Measurements from ENCODE around the gene GPC6.
A peak's percentile ranks its signal among the peaks of the same experiment; 100 is the strongest.

The GPC6 gene

DNA sequence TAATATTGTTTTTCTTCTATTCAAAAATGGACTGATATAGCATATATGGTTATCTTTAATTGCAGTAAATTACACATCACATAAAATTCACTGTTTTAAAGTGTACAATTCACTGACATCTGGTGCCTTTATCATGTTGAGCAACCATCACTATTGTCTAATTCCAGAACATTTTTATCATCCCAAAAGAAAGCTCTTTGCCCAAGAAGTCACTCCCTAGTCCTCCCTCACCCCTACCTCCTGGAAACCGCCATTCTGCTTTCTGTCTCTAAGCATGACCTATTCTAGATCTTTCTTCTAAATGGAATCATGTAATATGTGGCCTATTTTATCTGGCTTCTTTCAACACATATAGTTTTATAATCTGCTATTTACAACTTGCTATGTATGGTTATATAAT is 727.2 kb downstream of the GPC6 start:
- DNase-seq: no peak

DNA sequence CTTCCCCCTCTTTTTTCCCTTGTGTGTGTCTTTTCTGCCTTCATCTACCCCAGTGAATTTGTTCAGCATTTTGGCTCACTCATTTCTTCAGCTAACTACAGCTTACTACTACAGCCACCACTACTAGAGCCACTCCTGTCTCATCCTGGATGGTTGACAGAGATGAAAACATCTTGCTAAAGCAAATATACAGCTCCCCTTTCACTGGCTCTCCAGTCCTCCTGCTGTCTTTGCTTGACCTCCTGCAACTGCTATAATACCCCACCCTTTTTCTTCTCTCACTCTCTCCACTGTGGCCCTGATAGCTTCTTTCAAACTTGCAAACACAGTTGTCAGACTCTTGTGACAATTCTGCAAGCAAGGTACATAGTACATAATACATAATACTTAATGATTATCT is 729.3 kb downstream of the GPC6 start:
- no peak for DNase-seq

DNA sequence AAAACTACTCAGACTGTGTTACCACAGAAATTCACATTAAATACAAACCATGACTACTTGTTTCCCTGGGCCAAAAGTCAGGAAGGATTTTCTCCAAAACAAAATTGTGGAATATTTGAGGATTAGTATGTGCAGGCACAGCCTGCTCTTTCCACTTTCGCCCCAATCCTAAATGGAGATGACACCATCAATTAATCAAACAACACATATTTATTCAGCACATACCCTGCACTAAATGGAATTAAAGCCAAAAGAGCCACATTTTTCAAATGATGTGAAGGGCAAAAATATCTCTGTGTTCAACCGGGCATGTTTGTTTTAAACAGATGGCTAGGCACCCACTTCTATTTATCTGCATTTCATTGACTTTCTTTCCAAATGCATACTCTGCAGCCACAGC is 729.8 kb downstream of the GPC6 start:
- no peak for DNase-seq

DNA sequence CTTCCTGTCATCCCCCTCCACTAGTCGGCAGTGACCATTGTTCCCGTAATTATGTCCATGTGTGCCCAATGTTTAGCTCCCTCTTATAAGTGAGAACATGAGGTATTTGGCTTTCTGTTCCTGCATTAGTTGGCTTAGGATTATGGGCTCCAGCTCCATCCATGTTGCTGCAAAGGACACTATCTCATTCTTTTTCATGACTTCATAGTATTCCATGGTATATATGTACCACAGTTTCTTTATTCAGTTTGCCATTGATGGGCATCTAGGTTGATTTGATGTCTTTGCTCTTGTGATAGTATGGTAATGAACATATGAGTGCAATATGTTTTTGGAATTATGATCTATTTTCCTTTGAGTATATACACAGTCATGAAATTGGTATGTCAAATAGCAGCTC is 730.8 kb downstream of the GPC6 start:
- DNase-seq: no peak

DNA sequence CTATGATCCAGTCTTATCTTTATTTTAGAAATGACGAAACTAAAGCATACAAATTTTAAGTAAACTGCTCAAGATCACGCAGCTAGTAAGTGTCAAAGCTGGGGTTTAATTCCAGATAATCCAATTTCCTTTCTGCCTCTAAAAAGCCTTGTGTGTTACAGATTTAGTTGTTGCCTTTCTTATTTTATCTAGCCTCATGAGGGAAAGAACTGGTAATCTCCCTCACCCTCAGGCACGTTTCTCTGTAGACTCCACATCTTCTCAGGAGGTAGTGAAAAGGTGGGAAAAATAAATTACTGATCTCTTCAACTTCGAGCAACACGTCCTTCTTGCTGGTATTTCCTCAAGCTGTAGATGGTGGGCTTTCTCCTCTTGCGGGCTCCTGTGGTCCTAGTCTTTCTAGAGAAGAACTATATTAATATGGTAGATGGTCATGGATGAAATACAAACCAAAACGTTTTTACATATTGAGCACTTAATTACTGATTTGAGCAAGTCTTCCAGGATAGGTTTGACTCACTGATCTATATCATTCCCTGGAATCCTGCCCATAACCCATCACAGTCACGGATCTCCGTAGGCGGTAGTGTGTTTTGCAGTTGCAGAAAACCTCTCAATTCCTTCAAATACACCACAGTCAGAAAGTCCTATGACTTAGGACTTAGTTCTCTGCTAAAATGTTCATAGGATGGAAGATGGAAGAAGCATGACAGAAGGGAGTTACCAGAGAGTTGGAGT is 733.4 kb downstream of the GPC6 start:
- DNase-seq: no peak

DNA sequence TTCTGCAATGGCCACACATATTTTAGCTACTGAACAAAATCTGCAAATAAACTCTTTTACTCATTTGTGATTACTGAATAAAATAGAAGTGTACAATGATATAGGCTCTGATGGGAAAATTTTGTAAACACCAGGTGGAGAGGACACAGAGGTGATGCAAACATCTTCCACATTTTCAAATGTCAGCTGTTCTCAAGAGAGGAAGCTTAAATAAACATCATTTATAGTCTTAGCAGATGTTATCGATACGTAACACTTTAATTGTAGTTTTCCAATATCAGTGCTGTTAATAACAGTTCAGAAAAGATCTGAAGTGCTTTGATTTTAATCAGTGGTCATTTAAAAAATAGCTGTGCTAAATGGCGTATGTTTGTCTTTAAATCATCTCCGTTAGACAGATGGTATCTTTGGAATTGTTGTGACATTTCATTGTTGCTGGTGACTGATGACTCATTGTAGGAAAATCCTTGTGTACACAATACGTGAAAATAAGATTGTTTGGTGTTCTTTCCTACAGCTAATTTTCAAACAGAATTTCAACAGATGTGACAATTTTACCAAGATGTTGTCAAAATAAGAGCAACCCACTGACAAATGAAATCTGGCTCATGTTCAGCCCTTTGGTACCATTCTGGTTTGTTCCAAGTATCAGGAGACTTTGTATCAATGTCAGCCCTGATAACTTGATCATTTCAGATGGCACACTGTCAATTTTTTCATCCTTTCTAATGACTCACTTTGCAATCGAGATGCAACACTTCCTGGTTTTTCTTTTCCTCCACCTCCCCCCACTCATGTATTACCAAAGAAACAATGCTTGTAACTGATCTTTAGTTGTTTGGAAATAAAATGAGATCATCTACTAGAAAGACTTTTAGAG is 736.9 kb downstream of the GPC6 start:
- peak; percentile 98 for DNase-seq

DNA sequence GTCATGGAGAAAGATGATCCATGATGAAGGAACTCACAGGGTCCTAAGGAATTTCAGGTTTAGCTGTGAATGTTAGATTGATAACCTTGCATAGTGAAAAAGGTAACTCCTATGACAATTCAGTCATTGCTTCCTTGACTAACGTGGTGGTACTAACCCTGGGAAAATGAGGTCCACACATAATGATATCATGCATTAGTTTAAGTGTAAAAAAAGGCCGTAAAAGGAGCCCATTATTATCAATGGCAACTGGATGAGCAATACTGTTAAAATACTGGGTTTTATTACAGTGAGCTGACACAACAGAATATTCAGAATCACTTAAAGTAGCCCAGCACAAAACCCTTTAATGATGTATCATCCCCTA is 737.5 kb downstream of the GPC6 start:
- no peak for DNase-seq

DNA sequence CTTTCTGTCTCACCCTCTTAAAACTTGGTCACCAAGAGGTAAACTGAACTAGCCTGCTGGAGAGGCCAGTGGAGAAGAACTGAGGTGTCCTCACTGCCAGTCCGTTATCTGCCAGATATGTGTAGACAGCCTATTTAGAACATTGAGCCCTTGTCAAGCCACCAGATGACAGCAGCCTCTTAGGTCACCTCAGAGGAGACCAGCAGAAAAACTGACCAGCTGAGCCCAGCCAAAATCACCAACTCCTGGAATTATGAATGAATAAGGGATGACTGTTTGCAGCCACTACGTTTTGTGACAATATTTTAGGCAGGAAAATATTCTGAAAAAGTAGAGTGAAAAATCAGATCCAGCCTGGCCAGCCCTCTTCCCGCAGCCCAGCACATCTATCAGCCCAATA is 739.0 kb downstream of the GPC6 start:
- DNase-seq: no peak

DNA sequence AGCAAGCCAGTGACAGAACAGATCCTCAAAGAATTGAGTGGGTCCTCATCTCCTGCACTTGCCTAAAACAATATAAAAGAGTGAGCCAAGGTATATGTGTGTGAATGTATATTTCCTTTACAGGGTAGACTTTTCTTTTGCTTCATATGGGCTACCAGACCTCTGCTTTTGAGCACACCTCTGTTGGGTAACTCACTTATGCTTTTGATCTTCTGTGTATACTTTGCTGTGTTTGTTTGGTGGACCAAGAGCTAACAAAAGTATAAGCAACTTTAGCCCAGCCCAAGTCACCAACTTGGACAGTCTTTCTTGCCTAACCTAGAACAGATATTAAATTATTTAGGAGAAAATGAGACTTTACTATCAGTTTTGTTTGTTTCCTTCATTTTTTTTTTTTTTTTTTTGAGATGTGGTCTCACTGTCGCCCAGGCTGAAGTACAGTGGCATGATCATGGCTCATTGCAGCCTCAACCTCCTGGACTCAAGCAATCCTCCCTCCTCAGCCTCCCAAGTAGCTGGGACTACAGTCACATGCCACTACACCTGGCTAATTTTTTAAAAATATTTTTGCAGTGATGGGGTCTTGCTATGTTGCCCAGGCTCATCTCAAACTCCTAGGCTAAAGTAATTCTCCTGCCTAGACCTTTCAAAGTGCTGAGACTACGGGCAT is 739.8 kb downstream of the GPC6 start:
- no peak for DNase-seq

DNA sequence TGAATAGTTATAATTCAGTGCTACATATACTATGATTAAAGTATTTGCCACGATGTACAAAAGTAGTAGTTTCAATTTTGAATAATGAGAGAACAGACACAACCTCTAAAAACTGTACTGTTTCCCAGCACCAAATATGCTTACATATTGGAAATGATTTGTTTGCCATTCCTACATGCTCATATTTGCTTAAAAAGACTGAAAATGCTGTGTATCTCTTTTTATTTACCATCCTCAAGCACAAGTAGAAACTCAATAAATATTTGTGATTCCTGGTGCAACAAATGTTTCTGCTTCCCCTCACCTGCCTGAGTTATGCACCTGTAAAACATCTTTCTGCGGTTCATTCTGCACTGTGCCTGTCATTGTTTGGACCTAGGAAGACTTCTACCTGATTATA is 740.7 kb downstream of the GPC6 start:
- no peak for DNase-seq

DNA sequence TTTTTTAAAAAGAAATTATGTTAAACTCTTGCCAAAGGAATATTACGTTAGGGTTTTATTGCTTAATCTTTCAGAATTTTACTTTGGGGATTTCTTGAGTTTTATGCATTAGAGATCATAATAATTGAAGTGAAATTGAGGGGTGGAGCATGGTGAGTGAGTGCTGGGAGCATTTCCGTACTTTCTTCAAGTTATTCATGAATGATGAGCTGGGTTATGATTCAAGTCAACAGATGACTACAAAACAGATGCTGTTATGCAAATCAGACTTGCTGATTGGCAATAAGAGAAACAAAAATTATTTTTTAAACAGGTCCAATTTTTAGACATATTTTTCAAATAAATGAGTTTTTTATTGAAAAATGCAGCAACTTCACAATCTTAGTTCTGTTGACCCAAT is 748.6 kb downstream of the GPC6 start:
- DNase-seq: no peak

DNA sequence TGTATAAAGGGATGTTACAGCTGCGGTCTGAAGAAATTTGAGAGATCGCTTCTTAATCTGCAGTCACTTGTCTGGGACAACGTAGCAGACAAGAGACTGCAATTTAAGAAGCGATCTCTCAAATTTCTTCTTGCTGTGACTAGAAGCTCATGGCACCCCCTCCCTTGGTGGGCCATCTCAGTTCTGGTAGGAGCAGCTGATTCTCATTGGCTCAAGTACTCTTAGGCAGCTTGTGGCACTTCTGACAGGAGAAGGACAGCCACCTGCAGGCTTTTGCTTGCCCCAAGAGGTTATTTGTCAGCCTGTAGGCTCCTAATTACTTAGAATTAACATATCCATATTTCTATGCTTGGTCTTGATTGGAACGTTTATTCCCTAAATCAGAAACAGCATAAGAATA is 749.9 kb downstream of the GPC6 start:
- DNase-seq: no peak

DNA sequence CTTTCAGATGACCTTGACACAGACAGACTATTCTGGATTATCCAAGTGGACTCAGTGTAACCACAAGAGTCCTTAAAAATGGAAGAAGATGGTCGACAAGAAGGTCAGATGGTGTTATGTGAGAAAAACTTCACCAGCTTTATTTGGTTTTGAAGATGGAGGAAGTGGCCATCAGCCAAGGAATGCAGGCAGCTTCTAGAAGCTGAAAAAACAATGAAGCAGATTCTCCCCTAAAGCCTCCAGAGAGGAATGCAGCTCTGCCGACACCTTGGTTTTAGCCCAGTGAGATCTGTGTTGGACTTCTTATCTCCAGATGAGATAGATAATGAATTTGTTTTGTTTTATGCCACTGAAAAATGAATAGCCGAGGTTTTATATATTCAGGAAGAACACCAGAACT is 751.4 kb downstream of the GPC6 start:
- no peak for DNase-seq

DNA sequence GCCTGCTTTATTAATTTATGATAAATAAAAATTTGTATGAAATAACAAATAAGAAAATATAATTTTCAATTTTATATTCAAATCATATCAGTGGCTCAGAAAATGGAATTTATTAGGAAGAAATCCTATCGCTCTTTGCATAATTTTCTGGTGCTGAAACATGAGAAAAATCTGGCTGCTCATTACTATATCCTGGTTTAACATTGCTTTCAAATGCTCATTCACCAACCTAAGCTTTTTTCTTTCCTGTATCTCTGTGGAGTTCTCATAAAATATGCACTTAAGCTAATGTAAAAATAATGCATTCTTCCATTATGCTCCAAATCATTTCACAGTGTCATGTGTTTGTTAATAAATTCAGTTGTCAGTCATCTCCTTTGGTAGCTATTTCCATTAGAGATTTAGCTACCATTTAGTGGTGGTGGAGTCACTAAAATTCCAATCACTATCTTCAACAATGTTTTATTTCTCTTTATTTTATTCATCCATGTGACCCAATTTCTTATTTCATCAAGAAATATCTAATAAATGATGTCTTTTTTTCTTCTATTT is 754.9 kb downstream of the GPC6 start:
- DNase-seq: no peak

DNA sequence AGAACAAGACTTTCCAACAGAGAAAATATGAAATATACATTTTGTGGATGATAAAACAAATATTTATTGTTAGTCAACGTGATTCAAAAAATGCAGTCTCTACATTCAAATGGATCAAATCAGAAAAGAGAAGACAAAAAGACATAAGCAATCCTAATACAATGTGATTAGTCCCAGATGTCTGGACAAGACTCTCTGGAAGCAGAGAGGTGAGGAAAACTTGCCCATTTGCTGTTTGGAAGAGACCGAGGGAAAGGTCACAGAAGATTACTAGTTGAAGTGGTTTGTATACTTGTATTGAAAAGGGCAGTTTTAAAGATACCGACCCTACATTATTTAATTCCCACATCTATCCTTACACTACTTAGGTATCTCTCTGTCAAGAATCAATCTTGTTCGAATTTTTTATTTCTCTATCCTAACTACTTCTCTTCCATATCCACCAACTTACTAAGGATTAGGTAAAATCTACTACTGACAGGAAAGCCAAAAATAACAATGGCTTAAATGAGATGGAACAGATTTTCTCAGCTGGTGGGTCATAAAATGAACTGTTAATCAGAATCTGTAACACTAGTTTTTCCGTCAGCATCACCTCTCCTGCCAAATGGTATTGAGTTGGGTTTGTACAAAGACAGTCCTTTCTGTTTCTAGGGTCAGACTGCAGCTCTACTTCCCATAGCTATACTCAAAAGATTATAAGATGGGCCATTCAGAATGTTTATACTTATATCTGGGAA is 755.7 kb downstream of the GPC6 start:
- DNase-seq: no peak

DNA sequence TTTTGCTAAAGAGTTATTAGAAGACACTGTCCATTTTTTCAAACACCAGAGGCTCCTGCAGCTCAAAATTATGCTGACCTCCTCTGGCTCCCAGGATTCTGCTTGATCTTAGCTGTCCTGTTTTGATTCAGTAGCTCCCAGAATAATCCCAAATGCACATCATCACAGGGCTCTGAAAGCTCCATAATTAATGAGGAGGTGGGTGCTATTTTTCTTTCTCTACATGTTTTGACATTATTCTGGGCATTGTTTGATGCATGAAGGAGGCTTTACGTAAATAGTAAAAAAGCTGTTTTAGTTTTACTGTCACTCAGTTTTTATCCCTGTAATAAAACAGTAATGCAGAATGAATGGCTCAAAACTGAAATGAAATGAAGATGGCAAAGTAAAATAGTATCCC is 757.4 kb downstream of the GPC6 start:
- DNase-seq: no peak

DNA sequence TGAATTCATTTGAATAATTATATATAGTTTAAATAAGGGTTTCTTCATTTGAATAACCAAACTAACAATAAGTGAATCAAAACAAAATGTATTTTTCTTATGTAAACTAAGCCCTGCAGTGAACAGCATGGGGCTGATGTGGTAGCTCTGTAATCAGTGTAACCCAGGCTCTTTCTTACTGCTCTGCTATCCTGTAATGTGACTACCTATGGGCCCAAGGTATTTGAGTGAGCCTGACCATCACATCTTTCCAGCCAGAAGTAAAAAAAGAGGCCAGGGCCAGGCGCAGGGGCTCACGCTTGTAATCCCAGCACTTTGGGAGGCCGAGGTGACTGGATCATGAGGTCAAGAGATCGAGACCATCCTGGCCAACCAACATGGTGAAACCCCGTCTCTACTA is 758.3 kb downstream of the GPC6 start:
- no peak for DNase-seq

DNA sequence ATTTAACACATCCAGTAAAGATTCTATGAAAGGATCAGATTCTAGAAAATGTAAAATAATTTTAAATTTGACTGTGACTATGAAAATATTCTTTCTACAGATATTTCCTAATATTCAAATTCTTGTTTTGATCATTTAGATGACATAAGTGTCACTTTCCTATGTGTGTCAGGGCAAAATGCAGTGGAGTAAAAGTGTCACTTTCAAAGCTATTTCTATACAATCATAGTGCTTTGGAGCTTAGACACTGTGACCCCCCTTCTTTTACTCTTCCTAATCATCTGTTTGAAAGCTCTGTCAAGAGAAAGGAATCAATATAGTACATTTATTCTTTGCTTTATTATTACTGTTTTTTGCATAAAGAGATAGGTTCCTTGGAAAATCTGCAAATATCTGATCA is 760.9 kb downstream of the GPC6 start:
- no peak for DNase-seq

DNA sequence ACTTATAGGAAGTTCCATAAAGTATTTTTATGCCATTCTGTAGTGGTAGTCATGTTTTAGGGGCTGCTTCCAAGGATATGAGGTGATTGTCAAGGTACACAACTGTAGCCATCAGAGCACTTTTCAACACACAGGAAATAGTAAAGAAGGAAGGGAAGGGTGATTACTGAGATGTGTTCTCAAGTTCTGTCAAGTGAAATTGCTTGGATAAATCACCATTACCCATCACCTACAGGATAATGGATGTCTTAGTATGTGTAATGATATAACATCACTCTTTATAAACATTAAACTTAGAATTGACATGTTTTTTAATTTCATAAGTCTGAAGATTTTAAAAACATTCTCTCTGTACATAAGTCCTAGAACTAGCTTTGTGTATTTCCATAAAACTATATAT is 765.0 kb downstream of the GPC6 start:
- DNase-seq: no peak

DNA sequence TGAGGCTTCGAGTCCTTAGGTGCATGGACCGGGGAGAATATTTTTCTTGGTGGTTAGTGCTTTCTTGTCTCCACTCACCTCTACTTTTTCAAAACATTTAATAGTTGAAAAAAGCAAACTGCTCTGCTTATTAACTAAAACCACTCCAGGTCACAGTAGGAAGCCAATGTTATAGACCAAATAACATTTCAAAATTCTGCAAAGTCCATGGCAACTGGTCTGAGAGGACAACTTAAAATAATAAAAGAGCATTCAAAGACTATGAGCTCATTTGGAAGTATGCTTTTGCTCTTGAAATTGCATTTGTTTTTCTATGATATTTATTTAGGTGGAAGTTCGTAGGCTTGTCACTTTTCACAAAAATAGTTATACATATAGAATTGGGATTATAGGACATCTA is 769.9 kb downstream of the GPC6 start:
- DNase-seq: no peak

DNA sequence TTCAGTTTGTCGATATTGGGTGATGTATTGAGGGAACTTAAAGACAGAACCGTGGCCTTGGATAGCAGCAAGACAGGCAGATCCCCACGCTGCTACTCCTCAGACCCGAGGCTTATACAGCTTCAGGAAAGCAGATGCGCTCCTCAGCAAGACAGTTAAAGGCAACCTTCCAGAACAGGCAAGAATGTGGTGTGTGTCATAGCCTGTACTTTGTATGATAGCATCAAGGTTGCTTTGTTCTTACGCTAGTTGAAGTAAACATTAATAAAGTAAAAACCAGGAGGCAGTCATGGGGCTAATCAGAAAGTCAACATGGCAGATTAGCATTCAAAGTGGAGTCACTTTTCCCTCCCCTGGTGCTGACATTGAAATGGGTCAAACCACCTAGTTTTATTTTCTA is 779.7 kb downstream of the GPC6 start:
- DNase-seq: no peak

DNA sequence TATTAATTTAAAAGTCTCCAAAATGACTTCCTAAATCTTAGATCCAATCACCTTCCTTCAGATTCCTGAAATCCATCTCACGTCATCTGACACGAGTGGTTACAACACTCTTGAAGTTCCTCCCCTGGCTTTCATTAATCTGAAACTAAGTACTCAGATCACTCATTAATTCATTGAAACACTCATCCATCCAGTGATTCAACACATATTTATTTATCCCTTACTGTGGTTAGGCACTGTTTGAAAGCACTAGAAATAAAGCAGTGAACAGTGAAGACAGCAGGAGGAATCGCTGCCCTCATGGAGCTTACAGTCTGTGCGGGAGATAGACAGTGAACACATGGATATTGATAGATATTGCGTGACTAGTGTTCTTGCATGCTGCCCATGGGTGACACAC is 780.5 kb downstream of the GPC6 start:
- no peak for DNase-seq

DNA sequence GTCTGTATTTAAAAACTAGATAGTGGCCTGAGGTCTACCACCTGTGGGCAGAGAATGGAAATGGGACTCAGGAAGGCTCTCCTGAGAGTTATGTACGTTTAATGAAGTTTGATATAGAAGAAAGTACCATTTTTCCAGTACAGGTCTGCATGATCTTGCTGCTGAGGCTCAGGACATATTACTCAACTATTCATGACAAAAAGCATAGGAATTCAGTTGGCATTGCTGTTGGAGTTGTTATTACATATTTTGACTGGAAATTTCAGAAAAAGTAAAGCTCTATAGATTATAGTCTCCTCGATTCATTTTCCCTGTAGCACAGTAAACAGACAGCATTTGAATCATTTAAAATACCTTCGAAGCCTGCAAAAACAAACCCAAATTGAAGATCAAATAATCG is 783.1 kb downstream of the GPC6 start:
- no peak for DNase-seq
